H1 (cell line): ENCODE results near the gene PGGHG. TPM values are rescaled to one million over a fixed set of nuclear protein-coding genes. Genes with fewer than 3 reads are reported as not detected.
A peak's percentile ranks its signal among the peaks of the same experiment; 100 is the strongest.

Source experiments
- BCL11A ChIP-seq, 2 experiments: IDR thresholded peaks; one replicate each; pipeline ENCODE4 v1.6.1; 2011; ENCODE audit warnings: low read depth in 2 of 2, low read length in 2 of 2, mild to moderate bottlenecking in 2 of 2
- CHD2 ChIP-seq: IDR thresholded peaks from 2 replicates; pipeline ENCODE4 v1.6.1; 2012; ENCODE audit warnings: low read length, improper control_type of control experiment
- NRF1 ChIP-seq: IDR thresholded peaks from 2 replicates; pipeline ENCODE4 v1.6.1; 2011; ENCODE audit warnings: mild to moderate bottlenecking, low read depth, low read length, improper control_type of control experiment
- POLR2AphosphoS5 ChIP-seq: IDR thresholded peaks from 2 replicates; pipeline ENCODE4 v1.6.1; 2011; ENCODE audit warnings: low read depth, low read length
- RAD21 ChIP-seq, 2 experiments: IDR thresholded peaks in 1 of 2; conservative IDR thresholded peaks in 1 of 2; 2 replicates each; pipeline ENCODE4 v1.6.1; 2011; ENCODE audit warnings: low read depth in 2 of 2, low read length in 2 of 2, improper control_type of control experiment in 1 of 2, inconsistent platforms in 1 of 2, mild to moderate bottlenecking in 1 of 2, moderate library complexity in 1 of 2
- SP1 ChIP-seq: IDR thresholded peaks from 2 replicates; pipeline ENCODE4 v1.6.1; 2011; ENCODE audit warnings: low read depth, low read length
- TBP ChIP-seq: IDR thresholded peaks from 2 replicates; pipeline ENCODE4 v1.6.1; 2011; ENCODE audit warnings: low read depth, low read length, improper control_type of control experiment
- polyA plus RNA-seq, 7 experiments: library from polyadenylated mRNA; depleted of rRNA in 3 of 7; stranded (reverse) in 5 of 7; unstranded in 2 of 7; fragments of >200 nt in 5 of 7; fragments of 200-250 nt in 2 of 7; gene quantifications; 1 replicate in 5 of 7; 2 replicates in 1 of 7; 4 replicates in 1 of 7; pipeline versions ENCODE4 v1.2.1 to v1.2.3, GENCODE V29; 2011 to 2013; ENCODE audit warnings: missing spikeins in 2 of 7, mixed read lengths in 2 of 7
- total RNA-seq: library from RNA; stranded (reverse); fragmentation: NEBNext Ultra II Directional; extraction: Animal tissue kit (Norgen Biotek cat#: 25700); gene quantifications from 2 replicates; pipeline ENCODE4 v1.2.1, GENCODE V29; 2021
- TF ChIP-seq, protein P1 (sequence below): fragments of 300-600 bp; sonication (generic); IDR thresholded peaks from 2 replicates; pipeline ENCODE4 v1.7.1; 2012; ENCODE audit warnings: low read length, moderate library complexity, mild to moderate bottlenecking, inconsistent platforms; ENCODE audit not compliant: insufficient replicate concordance
- TF ChIP-seq, protein P2 (sequence below): IDR thresholded peaks from 2 replicates; pipeline ENCODE4 v1.6.1; 2011; ENCODE audit warnings: low read depth, mild to moderate bottlenecking, low read length; ENCODE audit not compliant: insufficient read depth

PGGHG gene
- total and polyA plus RNA-seq, 2 of the 8 experiments (the other 6 are each of a cell fraction or from before 2014, with no cell fraction given) = 34.8 to 60.7 TPM

DNA sequence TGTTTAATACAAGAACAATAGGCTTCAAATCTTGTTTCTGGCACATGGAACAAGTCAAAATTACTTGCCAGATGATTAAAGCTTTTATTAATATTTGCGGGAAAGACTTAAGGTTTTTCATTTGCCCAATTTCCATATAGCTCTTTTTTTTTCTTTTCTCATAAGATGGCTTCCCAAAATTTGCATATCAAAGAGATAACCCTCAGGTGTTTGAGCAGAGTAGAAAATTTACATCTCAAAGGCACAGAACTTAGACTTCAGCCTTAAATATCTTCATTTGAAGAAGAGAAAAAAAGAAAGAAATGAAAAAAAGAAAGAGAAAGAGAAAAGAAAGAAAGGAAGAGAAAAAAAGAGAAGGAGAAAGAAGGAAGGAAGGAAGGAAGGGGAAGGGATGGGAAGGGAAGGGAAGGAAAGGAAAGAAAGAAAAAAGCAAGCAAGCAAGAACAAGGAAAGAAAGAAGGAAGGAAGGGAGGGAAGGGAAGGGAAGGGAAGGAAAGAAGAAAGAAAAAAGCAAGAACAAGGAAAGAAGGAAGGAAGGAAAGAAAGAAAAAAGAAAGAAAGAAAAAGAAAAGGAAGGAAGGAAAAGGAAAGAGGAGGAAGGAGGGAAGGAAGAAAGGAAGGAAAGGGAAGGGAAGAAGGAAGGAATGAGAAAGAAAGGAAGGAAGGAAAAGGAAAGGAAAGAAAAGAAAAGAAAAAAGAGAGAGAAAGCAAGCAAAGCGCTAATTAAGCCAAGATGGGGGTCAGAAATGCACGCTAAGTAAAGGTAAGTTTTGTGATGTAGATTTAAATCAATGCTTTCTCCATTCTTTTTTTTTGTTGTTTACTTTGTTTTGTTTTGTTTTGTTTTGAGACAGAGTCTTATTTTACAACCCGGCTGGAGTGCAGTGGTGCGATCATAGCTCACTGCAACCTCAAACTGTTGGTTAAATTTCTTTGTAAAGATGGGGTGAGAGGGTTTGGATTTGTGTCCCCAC lies 51.9 kb downstream of the PGGHG start (continued):
- TF ChIP-seq, protein P1, sequence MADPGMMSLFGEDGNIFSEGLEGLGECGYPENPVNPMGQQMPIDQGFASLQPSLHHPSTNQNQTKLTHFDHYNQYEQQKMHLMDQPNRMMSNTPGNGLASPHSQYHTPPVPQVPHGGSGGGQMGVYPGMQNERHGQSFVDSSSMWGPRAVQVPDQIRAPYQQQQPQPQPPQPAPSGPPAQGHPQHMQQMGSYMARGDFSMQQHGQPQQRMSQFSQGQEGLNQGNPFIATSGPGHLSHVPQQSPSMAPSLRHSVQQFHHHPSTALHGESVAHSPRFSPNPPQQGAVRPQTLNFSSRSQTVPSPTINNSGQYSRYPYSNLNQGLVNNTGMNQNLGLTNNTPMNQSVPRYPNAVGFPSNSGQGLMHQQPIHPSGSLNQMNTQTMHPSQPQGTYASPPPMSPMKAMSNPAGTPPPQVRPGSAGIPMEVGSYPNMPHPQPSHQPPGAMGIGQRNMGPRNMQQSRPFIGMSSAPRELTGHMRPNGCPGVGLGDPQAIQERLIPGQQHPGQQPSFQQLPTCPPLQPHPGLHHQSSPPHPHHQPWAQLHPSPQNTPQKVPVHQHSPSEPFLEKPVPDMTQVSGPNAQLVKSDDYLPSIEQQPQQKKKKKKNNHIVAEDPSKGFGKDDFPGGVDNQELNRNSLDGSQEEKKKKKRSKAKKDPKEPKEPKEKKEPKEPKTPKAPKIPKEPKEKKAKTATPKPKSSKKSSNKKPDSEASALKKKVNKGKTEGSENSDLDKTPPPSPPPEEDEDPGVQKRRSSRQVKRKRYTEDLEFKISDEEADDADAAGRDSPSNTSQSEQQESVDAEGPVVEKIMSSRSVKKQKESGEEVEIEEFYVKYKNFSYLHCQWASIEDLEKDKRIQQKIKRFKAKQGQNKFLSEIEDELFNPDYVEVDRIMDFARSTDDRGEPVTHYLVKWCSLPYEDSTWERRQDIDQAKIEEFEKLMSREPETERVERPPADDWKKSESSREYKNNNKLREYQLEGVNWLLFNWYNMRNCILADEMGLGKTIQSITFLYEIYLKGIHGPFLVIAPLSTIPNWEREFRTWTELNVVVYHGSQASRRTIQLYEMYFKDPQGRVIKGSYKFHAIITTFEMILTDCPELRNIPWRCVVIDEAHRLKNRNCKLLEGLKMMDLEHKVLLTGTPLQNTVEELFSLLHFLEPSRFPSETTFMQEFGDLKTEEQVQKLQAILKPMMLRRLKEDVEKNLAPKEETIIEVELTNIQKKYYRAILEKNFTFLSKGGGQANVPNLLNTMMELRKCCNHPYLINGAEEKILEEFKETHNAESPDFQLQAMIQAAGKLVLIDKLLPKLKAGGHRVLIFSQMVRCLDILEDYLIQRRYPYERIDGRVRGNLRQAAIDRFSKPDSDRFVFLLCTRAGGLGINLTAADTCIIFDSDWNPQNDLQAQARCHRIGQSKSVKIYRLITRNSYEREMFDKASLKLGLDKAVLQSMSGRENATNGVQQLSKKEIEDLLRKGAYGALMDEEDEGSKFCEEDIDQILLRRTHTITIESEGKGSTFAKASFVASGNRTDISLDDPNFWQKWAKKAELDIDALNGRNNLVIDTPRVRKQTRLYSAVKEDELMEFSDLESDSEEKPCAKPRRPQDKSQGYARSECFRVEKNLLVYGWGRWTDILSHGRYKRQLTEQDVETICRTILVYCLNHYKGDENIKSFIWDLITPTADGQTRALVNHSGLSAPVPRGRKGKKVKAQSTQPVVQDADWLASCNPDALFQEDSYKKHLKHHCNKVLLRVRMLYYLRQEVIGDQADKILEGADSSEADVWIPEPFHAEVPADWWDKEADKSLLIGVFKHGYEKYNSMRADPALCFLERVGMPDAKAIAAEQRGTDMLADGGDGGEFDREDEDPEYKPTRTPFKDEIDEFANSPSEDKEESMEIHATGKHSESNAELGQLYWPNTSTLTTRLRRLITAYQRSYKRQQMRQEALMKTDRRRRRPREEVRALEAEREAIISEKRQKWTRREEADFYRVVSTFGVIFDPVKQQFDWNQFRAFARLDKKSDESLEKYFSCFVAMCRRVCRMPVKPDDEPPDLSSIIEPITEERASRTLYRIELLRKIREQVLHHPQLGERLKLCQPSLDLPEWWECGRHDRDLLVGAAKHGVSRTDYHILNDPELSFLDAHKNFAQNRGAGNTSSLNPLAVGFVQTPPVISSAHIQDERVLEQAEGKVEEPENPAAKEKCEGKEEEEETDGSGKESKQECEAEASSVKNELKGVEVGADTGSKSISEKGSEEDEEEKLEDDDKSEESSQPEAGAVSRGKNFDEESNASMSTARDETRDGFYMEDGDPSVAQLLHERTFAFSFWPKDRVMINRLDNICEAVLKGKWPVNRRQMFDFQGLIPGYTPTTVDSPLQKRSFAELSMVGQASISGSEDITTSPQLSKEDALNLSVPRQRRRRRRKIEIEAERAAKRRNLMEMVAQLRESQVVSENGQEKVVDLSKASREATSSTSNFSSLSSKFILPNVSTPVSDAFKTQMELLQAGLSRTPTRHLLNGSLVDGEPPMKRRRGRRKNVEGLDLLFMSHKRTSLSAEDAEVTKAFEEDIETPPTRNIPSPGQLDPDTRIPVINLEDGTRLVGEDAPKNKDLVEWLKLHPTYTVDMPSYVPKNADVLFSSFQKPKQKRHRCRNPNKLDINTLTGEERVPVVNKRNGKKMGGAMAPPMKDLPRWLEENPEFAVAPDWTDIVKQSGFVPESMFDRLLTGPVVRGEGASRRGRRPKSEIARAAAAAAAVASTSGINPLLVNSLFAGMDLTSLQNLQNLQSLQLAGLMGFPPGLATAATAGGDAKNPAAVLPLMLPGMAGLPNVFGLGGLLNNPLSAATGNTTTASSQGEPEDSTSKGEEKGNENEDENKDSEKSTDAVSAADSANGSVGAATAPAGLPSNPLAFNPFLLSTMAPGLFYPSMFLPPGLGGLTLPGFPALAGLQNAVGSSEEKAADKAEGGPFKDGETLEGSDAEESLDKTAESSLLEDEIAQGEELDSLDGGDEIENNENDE = peak; percentile 59
- TF ChIP-seq BCL11A (IDR thresholded peaks at IDR 0.05; ENCODE audit: low read depth in 2 of 2, low read length in 2 of 2) = no peak
- TF ChIP-seq TBP = no peak
- TF ChIP-seq RAD21 (IDR thresholded peaks at IDR 0.05 in 1 of 2, conservative IDR thresholded peaks at IDR 0.05 in 1 of 2; ENCODE audit: low read depth in 2 of 2, low read length in 2 of 2) = no peak
- TF ChIP-seq NRF1 = no peak
- TF ChIP-seq CHD2 = no peak
- no peak for TF ChIP-seq SP1
- TF ChIP-seq, protein P2, sequence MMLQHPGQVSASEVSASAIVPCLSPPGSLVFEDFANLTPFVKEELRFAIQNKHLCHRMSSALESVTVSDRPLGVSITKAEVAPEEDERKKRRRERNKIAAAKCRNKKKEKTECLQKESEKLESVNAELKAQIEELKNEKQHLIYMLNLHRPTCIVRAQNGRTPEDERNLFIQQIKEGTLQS = no peak
- no peak for TF ChIP-seq POLR2AphosphoS5
